ENCODE measurements around the gene CTNNA3. TPM values are rescaled to one million over a fixed set of nuclear protein-coding genes. Genes with fewer than 3 reads are reported as not detected.

The CTNNA3 gene
- total RNA-seq, 1 donor from 2014 or later: not detected

GRCh38 chr10:67308912-67309311 is 387.1 kb downstream of the CTNNA3 start:
- Mint-ChIP-seq H3K36me3 (ENCODE audit: low read depth) (no peaks in the 10 kb centered on the region), H3K27ac (no peak overlapping the region), H3K9me3 (no peaks in the 10 kb centered on the region), H3K4me3 (no peak overlapping the region), H3K27me3 (ENCODE audit: insufficient read depth) (peaks cover 2% of the 10 kb centered on the region), H3K4me1 (ENCODE audit: low read depth) (no peaks in the 10 kb centered on the region)
- intact Hi-C loops (cut with micrococcal nuclease): no loop called here
- no peak for DNase-seq (ENCODE audit: low spot score)

DNA sequence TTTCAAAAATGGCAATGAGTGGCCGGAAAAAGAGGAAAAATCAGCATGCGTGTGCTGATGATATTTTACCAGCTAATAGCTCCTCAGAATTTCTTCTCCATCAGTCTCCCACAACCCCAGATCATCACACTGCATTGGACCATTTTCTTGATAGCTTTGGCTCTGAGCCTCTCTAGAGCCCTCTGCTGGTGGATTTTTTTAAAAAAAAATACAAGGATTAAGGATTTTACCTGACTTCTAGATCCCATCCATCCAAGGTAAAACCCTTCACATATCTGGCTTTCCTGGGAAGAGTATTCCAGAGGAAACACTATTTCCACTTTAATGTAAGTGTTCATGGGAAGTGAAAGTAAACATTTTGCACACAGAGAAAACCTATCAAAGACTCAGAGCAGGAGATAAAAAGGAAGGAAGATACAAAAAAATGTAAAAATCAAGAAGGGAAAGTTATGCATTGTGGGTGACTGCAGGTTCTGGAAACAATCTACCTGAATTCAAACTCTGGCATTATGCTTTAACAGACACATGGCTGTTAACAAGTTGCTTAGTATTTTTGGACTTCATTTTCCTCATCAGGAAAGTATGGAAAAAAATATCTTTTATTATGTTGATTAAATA is 389.3 kb downstream of the CTNNA3 start:
- Mint-ChIP-seq H3K4me1 (ENCODE audit: low read depth) (no peaks in the 10 kb centered on the region), H3K27me3 (ENCODE audit: insufficient read depth) (peaks cover 2% of the 10 kb centered on the region), H3K27ac (no peak overlapping the region), H3K36me3 (ENCODE audit: low read depth) (no peaks in the 10 kb centered on the region), H3K4me3 (no peak overlapping the region), H3K9me3 (no peaks in the 10 kb centered on the region)
- intact Hi-C loops (cut with micrococcal nuclease): loop anchor here (1.0 kb wide), 1 partner anchor 215 kb away; no protein-coding TSS in a partner anchor
- DNase-seq (ENCODE audit: low spot score): no peak

DNA sequence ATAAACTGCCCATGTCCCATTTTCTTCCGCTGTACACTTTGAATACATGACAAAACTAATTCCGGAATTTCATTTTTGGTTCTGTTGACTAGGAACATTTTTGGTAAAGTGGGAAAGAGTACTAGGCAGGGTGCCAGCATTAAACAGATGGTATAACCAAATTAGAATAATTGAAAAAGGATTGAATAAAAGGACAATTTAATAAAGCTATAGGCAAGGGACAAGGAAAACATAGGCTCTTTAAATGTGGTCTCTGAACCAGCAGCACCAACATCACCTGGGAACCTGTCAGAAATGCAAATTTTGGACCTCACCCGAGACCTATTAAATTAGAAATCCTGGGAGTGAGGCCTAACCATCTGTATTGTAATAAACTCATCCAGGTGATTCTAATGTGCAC is 393.3 kb downstream of the CTNNA3 start:
- H3K9me3 Mint-ChIP-seq: no peaks in the 10 kb centered on the region
- no peaks in the 10 kb centered on the region for H3K36me3 Mint-ChIP-seq (ENCODE audit: low read depth)
- intact Hi-C loops (cut with micrococcal nuclease): no loop called here
- no peak for DNase-seq (ENCODE audit: low spot score)
- H3K4me1 Mint-ChIP-seq (ENCODE audit: low read depth): no peaks in the 10 kb centered on the region
- H3K27ac Mint-ChIP-seq: no peak overlapping the region
- no peaks in the 10 kb centered on the region for H3K27me3 Mint-ChIP-seq (ENCODE audit: insufficient read depth)
- H3K4me3 Mint-ChIP-seq: no peak overlapping the region

- no peak overlapping the region for H3K27ac Mint-ChIP-seq
- intact Hi-C loops (cut with micrococcal nuclease): no loop called here
- no peak overlapping the region for H3K4me3 Mint-ChIP-seq
- H3K27me3 Mint-ChIP-seq (ENCODE audit: insufficient read depth): no peaks in the 10 kb centered on the region
- H3K9me3 Mint-ChIP-seq: no peaks in the 10 kb centered on the region
- no peaks in the 10 kb centered on the region for H3K4me1 Mint-ChIP-seq (ENCODE audit: low read depth)
- no peak for DNase-seq (ENCODE audit: low spot score)
- H3K36me3 Mint-ChIP-seq (ENCODE audit: low read depth): no peaks in the 10 kb centered on the region
Measured at GRCh38 chr10:67299761-67300160, 396.2 kb downstream of the CTNNA3 start.

DNA sequence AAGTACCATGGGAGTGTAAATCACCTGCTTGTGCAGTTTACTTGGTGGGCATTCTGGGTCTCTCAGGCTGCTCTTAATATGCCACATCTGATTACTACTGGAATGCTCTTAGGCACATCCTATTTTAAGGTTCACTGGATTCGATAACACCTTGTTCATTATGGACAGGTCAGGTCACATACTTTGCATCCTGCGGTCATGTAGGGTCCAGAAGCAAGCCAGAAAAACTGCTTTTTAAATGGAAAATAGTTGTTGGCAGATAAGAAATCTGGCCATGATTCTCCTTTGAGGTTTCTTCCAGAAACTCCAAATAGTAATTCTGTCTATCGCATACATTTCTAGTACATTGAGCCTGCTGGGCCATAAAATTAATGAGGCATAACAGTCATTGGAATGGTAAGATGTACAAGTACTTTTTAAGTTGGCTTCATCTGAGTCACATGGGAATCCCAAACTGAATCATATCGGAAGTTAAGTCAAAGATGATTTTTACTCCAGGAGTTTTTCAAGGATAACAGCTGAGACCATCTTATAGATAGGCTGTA is 398.3 kb downstream of the CTNNA3 start:
- Mint-ChIP-seq H3K27ac (no peak overlapping the region), H3K4me1 (ENCODE audit: low read depth) (no peaks in the 10 kb centered on the region), H3K27me3 (ENCODE audit: insufficient read depth) (no peaks in the 10 kb centered on the region), H3K36me3 (ENCODE audit: low read depth) (no peaks in the 10 kb centered on the region), H3K4me3 (no peak overlapping the region), H3K9me3 (no peaks in the 10 kb centered on the region)
- intact Hi-C loops (cut with micrococcal nuclease): no loop called here
- DNase-seq (ENCODE audit: low spot score): no peak

DNA sequence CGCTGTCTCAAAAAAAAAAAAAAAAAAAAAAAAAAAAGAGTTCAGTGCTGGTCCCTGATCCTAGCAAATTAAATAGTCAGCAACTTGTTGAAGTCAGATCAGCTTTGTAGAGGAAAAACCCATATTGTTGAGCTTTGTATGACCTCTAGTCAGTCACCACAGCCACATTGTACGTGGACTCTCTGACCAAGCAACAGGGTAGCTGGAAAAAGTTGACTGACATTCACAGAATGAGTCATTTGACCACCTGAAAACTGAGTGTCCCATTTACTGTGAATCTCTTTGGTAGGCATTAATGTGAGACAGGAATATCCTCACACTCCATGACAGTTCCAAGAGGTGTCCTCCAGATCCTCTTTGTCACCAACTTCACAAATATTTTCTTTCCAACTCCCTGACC is 399.1 kb downstream of the CTNNA3 start:
- intact Hi-C loops (cut with micrococcal nuclease): no loop called here
- no peaks in the 10 kb centered on the region for H3K9me3 Mint-ChIP-seq
- no peak overlapping the region for H3K4me3 Mint-ChIP-seq
- H3K27ac Mint-ChIP-seq: no peak overlapping the region
- no peaks in the 10 kb centered on the region for H3K4me1 Mint-ChIP-seq (ENCODE audit: low read depth)
- H3K27me3 Mint-ChIP-seq (ENCODE audit: insufficient read depth): no peaks in the 10 kb centered on the region
- H3K36me3 Mint-ChIP-seq (ENCODE audit: low read depth): no peaks in the 10 kb centered on the region
- DNase-seq (ENCODE audit: low spot score): no peak

DNA sequence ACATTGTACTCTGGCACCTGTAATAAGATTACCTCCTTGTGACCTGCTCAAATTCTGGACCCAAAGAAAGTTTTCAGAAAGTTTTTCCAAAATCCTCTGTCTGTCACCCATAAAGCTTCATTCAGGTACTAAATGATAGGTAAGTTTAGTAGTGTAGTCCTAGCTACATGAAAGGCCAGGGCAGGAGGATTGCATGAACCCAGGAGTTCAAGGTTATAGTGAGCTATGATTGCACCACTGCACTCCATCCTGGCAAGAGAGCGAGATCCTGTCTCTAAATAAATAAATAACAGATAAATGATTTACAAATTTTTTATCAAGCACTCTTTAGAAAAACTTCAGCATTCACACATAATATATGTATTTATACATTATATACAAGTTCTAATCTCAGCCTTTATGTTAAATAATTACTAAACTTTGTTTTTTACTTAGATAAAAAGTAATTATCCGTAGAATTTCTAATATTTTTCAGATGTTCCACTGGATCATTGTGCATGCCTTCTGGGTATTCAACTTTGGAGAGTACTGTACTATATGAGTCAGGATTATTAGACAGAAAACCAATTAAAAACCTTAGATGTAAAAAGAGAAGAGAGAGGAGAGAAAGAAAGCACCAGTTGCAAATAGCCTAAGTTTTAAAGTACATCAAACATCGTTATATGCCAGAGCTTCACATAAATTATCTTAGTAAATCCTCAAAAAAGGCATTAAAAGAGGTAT is 407.1 kb downstream of the CTNNA3 start:
- intact Hi-C loops (cut with micrococcal nuclease): no loop called here
- Mint-ChIP-seq H3K9me3 (no peaks in the 10 kb centered on the region), H3K36me3 (ENCODE audit: low read depth) (no peaks in the 10 kb centered on the region), H3K27me3 (ENCODE audit: insufficient read depth) (no peaks in the 10 kb centered on the region), H3K4me3 (no peak overlapping the region), H3K4me1 (ENCODE audit: low read depth) (no peaks in the 10 kb centered on the region), H3K27ac (no peak overlapping the region)
- no peak for DNase-seq (ENCODE audit: low spot score)

DNA sequence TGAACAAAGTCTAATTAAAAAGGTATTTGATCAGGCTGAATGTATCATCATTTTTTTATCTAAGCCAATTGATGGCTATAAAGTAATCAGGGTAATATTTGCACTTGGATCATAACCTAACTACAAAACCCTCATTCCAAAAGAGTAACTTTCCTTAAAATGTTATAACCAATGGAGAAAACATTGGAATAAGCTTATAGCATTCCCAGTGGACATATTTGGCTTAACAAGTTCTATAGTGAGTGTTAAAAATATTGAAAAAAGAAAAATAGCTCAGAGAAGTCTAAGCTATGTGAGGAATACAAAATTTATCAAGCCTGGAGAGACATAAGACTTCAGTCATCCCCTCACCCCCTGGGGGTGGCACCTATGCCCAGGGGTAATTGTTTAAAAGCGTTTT is 411.4 kb downstream of the CTNNA3 start:
- Mint-ChIP-seq H3K27me3 (ENCODE audit: insufficient read depth) (no peaks in the 10 kb centered on the region), H3K27ac (no peak overlapping the region), H3K4me1 (ENCODE audit: low read depth) (no peaks in the 10 kb centered on the region), H3K9me3 (no peaks in the 10 kb centered on the region), H3K4me3 (no peak overlapping the region), H3K36me3 (ENCODE audit: low read depth) (no peaks in the 10 kb centered on the region)
- no peak for DNase-seq (ENCODE audit: low spot score)
- intact Hi-C loops (cut with micrococcal nuclease): no loop called here

- Mint-ChIP-seq H3K27me3 (ENCODE audit: insufficient read depth) (no peaks in the 10 kb centered on the region), H3K9me3 (no peaks in the 10 kb centered on the region), H3K36me3 (ENCODE audit: low read depth) (no peaks in the 10 kb centered on the region), H3K4me3 (no peak overlapping the region), H3K4me1 (ENCODE audit: low read depth) (no peaks in the 10 kb centered on the region), H3K27ac (no peak overlapping the region)
- intact Hi-C loops (cut with micrococcal nuclease): no loop called here
- no peak for DNase-seq (ENCODE audit: low spot score)
Measured at GRCh38 chr10:67282871-67283270, 413.1 kb downstream of the CTNNA3 start.

DNA sequence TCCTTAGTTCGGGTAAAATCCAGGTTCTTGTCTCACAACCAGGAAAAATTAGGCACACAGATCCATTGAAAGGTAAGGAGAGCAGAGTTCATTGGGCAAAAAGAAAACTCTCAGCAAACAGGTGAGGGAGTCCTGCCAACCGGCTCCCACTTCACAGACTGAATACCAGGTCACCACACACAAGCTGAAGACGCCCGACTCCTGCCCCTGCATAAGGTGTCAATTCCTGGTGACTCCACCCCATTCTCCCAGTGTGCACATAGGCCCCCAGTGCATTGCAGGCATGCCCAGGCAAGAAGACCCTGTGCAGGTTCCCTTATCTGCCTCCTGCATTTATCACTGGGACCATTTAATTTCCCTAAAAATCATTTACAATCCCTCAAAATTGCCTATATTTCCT is 415.6 kb downstream of the CTNNA3 start:
- Mint-ChIP-seq H3K27me3 (ENCODE audit: insufficient read depth) (no peaks in the 10 kb centered on the region), H3K4me3 (no peak overlapping the region), H3K4me1 (ENCODE audit: low read depth) (no peaks in the 10 kb centered on the region), H3K36me3 (ENCODE audit: low read depth) (no peaks in the 10 kb centered on the region), H3K27ac (no peak overlapping the region), H3K9me3 (no peaks in the 10 kb centered on the region)
- DNase-seq (ENCODE audit: low spot score): no peak
- intact Hi-C loops (cut with micrococcal nuclease): no loop called here

DNA sequence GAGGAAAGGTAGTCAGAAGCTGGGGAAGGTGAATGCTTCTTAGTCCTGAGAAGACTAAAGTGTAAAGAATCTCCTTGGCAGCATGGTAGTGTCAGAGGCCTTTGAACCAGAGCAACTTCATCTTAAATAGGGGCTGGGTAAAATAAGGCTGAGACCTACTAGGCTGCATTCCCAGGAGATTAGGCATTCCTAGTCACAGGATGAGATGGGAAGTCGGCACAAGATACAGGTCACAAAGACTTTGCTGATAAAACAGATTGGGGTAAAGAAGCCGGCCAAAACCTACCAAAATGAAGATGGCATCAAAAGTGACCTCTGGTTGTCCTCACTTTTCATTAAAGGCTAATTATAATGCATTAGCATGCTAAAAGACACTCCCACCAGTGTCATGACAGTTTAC is 418.6 kb downstream of the CTNNA3 start:
- Mint-ChIP-seq H3K4me1 (ENCODE audit: low read depth) (no peaks in the 10 kb centered on the region), H3K9me3 (no peaks in the 10 kb centered on the region), H3K27ac (no peak overlapping the region), H3K4me3 (no peak overlapping the region), H3K36me3 (ENCODE audit: low read depth) (no peaks in the 10 kb centered on the region), H3K27me3 (ENCODE audit: insufficient read depth) (no peaks in the 10 kb centered on the region)
- intact Hi-C loops (cut with micrococcal nuclease): no loop called here
- no peak for DNase-seq (ENCODE audit: low spot score)

DNA sequence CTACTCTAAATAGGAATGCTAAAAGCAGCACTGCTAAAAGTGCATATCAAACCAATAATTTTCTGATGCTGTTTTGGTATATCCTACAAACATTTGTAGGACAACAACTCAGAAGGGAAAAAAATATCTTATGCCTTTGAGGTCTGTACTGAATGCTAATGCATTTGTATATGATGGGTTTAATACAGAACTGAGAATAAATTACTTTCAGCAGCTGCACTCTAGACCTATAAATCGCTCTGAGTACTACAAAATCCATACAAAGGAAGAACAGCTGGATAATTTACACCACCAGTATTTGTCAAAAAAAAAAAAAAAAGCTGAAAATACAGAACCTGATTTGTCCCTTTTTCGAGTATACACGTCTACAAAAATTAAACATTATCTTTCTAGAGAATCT is 426.2 kb downstream of the CTNNA3 start:
- no peak overlapping the region for H3K4me3 Mint-ChIP-seq
- no peak for DNase-seq (ENCODE audit: low spot score)
- no peaks in the 10 kb centered on the region for H3K27me3 Mint-ChIP-seq (ENCODE audit: insufficient read depth)
- H3K4me1 Mint-ChIP-seq (ENCODE audit: low read depth): no peaks in the 10 kb centered on the region
- H3K36me3 Mint-ChIP-seq (ENCODE audit: low read depth): no peaks in the 10 kb centered on the region
- no peaks in the 10 kb centered on the region for H3K9me3 Mint-ChIP-seq
- no peak overlapping the region for H3K27ac Mint-ChIP-seq
- intact Hi-C loops (cut with micrococcal nuclease): no loop called here

DNA sequence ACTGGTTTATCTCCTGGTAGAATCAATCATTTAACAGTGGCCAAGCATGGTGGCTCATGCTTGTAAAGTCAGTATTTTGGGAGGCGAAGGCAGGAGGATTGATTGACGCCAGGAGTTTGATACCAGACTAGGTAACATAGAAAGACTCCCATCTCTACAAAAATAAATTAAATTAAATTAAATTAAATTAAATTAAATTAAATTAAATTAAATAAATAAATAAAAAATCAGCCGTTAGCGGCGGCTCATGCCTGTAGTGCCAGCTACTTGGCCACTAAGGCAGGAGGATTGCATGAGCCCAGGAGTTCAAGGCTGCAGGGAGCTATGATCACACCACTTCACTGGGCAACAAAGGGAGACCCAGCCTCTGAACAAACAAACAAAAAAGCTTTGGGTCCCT is 427.8 kb downstream of the CTNNA3 start:
- Mint-ChIP-seq H3K27me3 (ENCODE audit: insufficient read depth) (peaks cover 5% of the 10 kb centered on the region), H3K4me3 (no peak overlapping the region), H3K9me3 (no peaks in the 10 kb centered on the region), H3K36me3 (ENCODE audit: low read depth) (no peaks in the 10 kb centered on the region), H3K4me1 (ENCODE audit: low read depth) (no peaks in the 10 kb centered on the region), H3K27ac (no peak overlapping the region)
- no peak for DNase-seq (ENCODE audit: low spot score)
- intact Hi-C loops (cut with micrococcal nuclease): no loop called here

Data from activated T-helper 1 cell treated with anti-CD3 and anti-CD28 coated beads, Interleukin-12 subunit alpha, Interleukin-12 subunit beta, Interleukin-2, Interleukin-4 antibody, amounts not matched to agents 30 ng/mL and 10 ng/mL and 1 ng/mL, durations not matched to agents 14 hours and 24 hours and 36 hours (primary cell).